CD4-positive, alpha-beta memory T cell (primary cell): ENCODE data around the gene SPOCK3. TPM values are rescaled to one million over a fixed set of nuclear protein-coding genes. Genes with fewer than 3 reads are reported as not detected.
"Not testable (repeated sequence)": the region's sequence is repeated elsewhere in the genome, so short reads cannot be mapped to it uniquely, and the experiment has no call there.

Experiments
- CTCF ChIA-PET: fragments of 350-600 bp; sonication (Branson Sonifier 250); formaldehyde crosslinking; loops from one replicate; lab custom pipeline; 2021; ENCODE audit warnings: inconsistent platforms; ENCODE audit not compliant: partially characterized antibody; lab: Charles Lee
- POLR2A ChIA-PET: fragments of 350-600 bp; sonication (Branson Sonifier 250); formaldehyde crosslinking; loops from one replicate; lab custom pipeline; 2021; ENCODE audit not compliant: partially characterized antibody; lab: Charles Lee
- DNase-seq, 5 donors: peaks; one replicate each; pipeline versions ENCODE4 v3.0.0 to v3.0.0-alpha.2; 2020 to 2022; ENCODE audit warnings: mixed read lengths in 1 of 5
- H3K27ac ChIP-seq: one replicate; pipeline ENCODE4 v1.7.0; 2013; ENCODE audit warnings: low read depth, low read length
- H3K27me3 ChIP-seq: 2 replicates; pipeline ENCODE4 v1.7.0; 2013; ENCODE audit warnings: mild to moderate bottlenecking, low read length, moderate library complexity; ENCODE audit not compliant: insufficient read depth
- H3K36me3 ChIP-seq: 2 replicates; pipeline ENCODE4 v1.7.0; 2013; ENCODE audit warnings: mild to moderate bottlenecking, low read length, moderate library complexity; ENCODE audit not compliant: insufficient read depth
- H3K4me1 ChIP-seq: 2 replicates; pipeline ENCODE4 v1.7.0; 2013; ENCODE audit warnings: mild to moderate bottlenecking, low read length, moderate library complexity; ENCODE audit not compliant: insufficient read depth
- H3K4me3 ChIP-seq, 2 donors: one replicate each; pipeline ENCODE4 v1.7.0; 2013; ENCODE audit warnings: low read length in 2 of 2, mild to moderate bottlenecking in 1 of 2
- H3K9me3 ChIP-seq, 2 donors: one replicate each; pipeline ENCODE4 v1.7.0; 2013; ENCODE audit warnings: low read length in 2 of 2, control low read depth in 1 of 2; ENCODE audit not compliant: control insufficient read depth in 1 of 2
- H3K27ac Mint-ChIP-seq, 7 donors: one replicate each; pipeline ENCODE4 v1.8.0; 2020 to 2021; ENCODE audit warnings: mixed read lengths in 7 of 7, mild to moderate bottlenecking in 6 of 7, inconsistent platforms in 3 of 7, moderate library complexity in 3 of 7
- H3K27me3 Mint-ChIP-seq, 2 donors: one replicate each; pipeline ENCODE4 v1.8.0; 2020 to 2021; ENCODE audit warnings: mixed read lengths in 2 of 2
- H3K36me3 Mint-ChIP-seq, 2 donors: one replicate each; pipeline ENCODE4 v1.8.0; 2020 to 2021; ENCODE audit warnings: mixed read lengths in 2 of 2, inconsistent platforms in 1 of 2, mild to moderate bottlenecking in 1 of 2
- H3K4me1 Mint-ChIP-seq, 4 donors: one replicate each; pipeline ENCODE4 v1.8.0; 2020 to 2021; ENCODE audit warnings: mixed read lengths in 4 of 4, mild to moderate bottlenecking in 1 of 4
- H3K4me3 Mint-ChIP-seq, 8 donors: one replicate each; pipeline ENCODE4 v1.8.0; 2020 to 2021; ENCODE audit warnings: mixed read lengths in 8 of 8, mild to moderate bottlenecking in 7 of 8, moderate library complexity in 6 of 8, inconsistent platforms in 3 of 8
- H3K9me3 Mint-ChIP-seq, 8 donors: one replicate each; pipeline ENCODE4 v1.8.0; 2020 to 2021; ENCODE audit warnings: mixed read lengths in 8 of 8, mild to moderate bottlenecking in 5 of 8, inconsistent platforms in 3 of 8, moderate library complexity in 1 of 8
- intact Hi-C: fragments of 100-400 bp; cut with micrococcal nuclease; formaldehyde crosslinking; loops from one replicate; pipeline ENCODE4 v1.15.1; 2023
- polyA plus RNA-seq, 2 donors: library from polyadenylated mRNA; unstranded; fragments of 300-500 nt; fragmentation: Illumina TruSeq; gene quantifications; one replicate each; pipeline ENCODE4 v1.2.3, GENCODE V29; 2021
- total RNA-seq, 2 experiments: library from RNA; stranded (reverse); gene quantifications; one replicate each; pipeline ENCODE4 v1.2.3, GENCODE V29; 2021

The SPOCK3 gene
- not detected for total RNA-seq
- not detected for polyA plus RNA-seq

- Mint-ChIP-seq H3K4me1 (peaks cover 0 to 4% (median under 1%) of the 10 kb centered on the region in 4 donors), H3K27me3 (peaks cover 0 to 10% of the 10 kb centered on the region in 2 donors), H3K4me3 (peak within 1 kb of the TSS in 1 of 8 donors; percentile 41), H3K9me3 (peaks cover 0 to 16% (median 2%) of the 10 kb centered on the region in 8 donors), H3K27ac (no peak within 1 kb of the TSS), H3K36me3 (no peaks in the 10 kb centered on the region)
- Histone ChIP-seq H3K27ac (no peak within 1 kb of the TSS), H3K36me3 (no peaks in the 10 kb centered on the region), H3K4me1 (no peaks in the 10 kb centered on the region), H3K4me3 (no peak within 1 kb of the TSS), H3K9me3 (no peaks in the 10 kb centered on the region), H3K27me3 (no peaks in the 10 kb centered on the region)
- POLR2A ChIA-PET: no interaction called here
- no peak for DNase-seq
- intact Hi-C loops: no loop called here
- CTCF ChIA-PET: no interaction called here
Measured at GRCh38 chr4:167234316-167234881, at the start of gene SPOCK3. Gene SPOCK3 (minus strand): TSS chr4:167234494.

- Mint-ChIP-seq H3K36me3 (no peaks in the 10 kb centered on the region), H3K27me3 (no peaks in the 10 kb centered on the region), H3K4me1 (no peaks in the 10 kb centered on the region), H3K27ac (no peak overlapping the region), H3K4me3 (no peak overlapping the region), H3K9me3 (peaks cover 5 to 22% (median 9%) of the 10 kb centered on the region in 8 donors)
- Histone ChIP-seq H3K27ac (no peak overlapping the region), H3K27me3 (no peaks in the 10 kb centered on the region), H3K4me3 (no peak overlapping the region), H3K4me1 (no peaks in the 10 kb centered on the region), H3K9me3 (no peaks in the 10 kb centered on the region), H3K36me3 (no peaks in the 10 kb centered on the region)
- intact Hi-C loops: no loop called here
- DNase-seq: no peak
- ChIA-PET CTCF (no interaction called here), POLR2A (no interaction called here)
Measured at GRCh38 chr4:167282171-167282864, 48.0 kb upstream of the SPOCK3 start.

GRCh38 chr4:167281545-167281944 lies 47.3 kb upstream of the SPOCK3 start:
- peaks cover 3 to 20% (median 7%) of the 10 kb centered on the region in 8 donors for H3K9me3 Mint-ChIP-seq
- H3K27ac Mint-ChIP-seq, H3K4me1 Mint-ChIP-seq, H3K27ac ChIP-seq, H3K27me3 ChIP-seq, H3K27me3 Mint-ChIP-seq, CTCF ChIA-PET, H3K36me3 Mint-ChIP-seq, H3K9me3 ChIP-seq, H3K4me3 Mint-ChIP-seq, H3K4me3 ChIP-seq, POLR2A ChIA-PET, H3K4me1 ChIP-seq, intact Hi-C loops, H3K36me3 ChIP-seq, DNase-seq: not testable (repeated sequence)

- H3K36me3 ChIP-seq: no peaks in the 10 kb centered on the region
- Mint-ChIP-seq H3K27me3 (no peaks in the 10 kb centered on the region), H3K4me1 (no peaks in the 10 kb centered on the region), H3K27ac (no peak overlapping the region), H3K4me3 (no peak overlapping the region), H3K9me3 (peaks cover 0 to 18% (median 3%) of the 10 kb centered on the region in 8 donors), H3K36me3 (no peaks in the 10 kb centered on the region)
- intact Hi-C loops: no loop called here
- ChIA-PET POLR2A (no interaction called here), CTCF (no interaction called here)
- no peaks in the 10 kb centered on the region for H3K9me3 ChIP-seq
- H3K4me1 ChIP-seq: no peaks in the 10 kb centered on the region
- H3K27ac ChIP-seq: no peak overlapping the region
- H3K4me3 ChIP-seq: no peak overlapping the region
- no peaks in the 10 kb centered on the region for H3K27me3 ChIP-seq
- no peak for DNase-seq
Measured at GRCh38 chr4:167274351-167274750, 40.1 kb upstream of the SPOCK3 start.

GRCh38 chr4:167265231-167265630 lies 30.9 kb upstream of the SPOCK3 start:
- H3K27ac Mint-ChIP-seq: no peak overlapping the region
- intact Hi-C loops: no loop called here

GRCh38 chr4:167248271-167248670 lies 14.0 kb upstream of the SPOCK3 start:
- no peaks in the 10 kb centered on the region for H3K36me3 ChIP-seq
- H3K4me1 ChIP-seq: no peaks in the 10 kb centered on the region
- Mint-ChIP-seq H3K4me3 (no peak overlapping the region), H3K9me3 (peaks cover 0 to 14% (median 8%) of the 10 kb centered on the region in 8 donors), H3K27me3 (no peaks in the 10 kb centered on the region), H3K36me3 (peaks cover 0 to 3% of the 10 kb centered on the region in 2 donors), H3K4me1 (no peaks in the 10 kb centered on the region), H3K27ac (no peak overlapping the region)
- H3K27ac ChIP-seq: no peak overlapping the region
- DNase-seq: no peak
- intact Hi-C loops: no loop called here
- no peak overlapping the region for H3K4me3 ChIP-seq
- no peaks in the 10 kb centered on the region for H3K9me3 ChIP-seq
- ChIA-PET CTCF (no interaction called here), POLR2A (no interaction called here)
- no peaks in the 10 kb centered on the region for H3K27me3 ChIP-seq

More at GRCh38 chr4:167265231-167265630, 30.9 kb upstream of the SPOCK3 start:
- H3K27ac ChIP-seq: no peak overlapping the region
- Mint-ChIP-seq H3K4me3 (no peak overlapping the region), H3K36me3 (no peaks in the 10 kb centered on the region), H3K27me3 (no peaks in the 10 kb centered on the region), H3K4me1 (no peaks in the 10 kb centered on the region), H3K9me3 (peaks cover 2 to 16% (median 6%) of the 10 kb centered on the region in 8 donors)
- H3K4me1 ChIP-seq: no peaks in the 10 kb centered on the region
- no peaks in the 10 kb centered on the region for H3K9me3 ChIP-seq
- no peak overlapping the region for H3K4me3 ChIP-seq
- no peaks in the 10 kb centered on the region for H3K36me3 ChIP-seq
- DNase-seq: no peak
- H3K27me3 ChIP-seq: no peaks in the 10 kb centered on the region
- ChIA-PET POLR2A (no interaction called here), CTCF (no interaction called here)

GRCh38 chr4:167239627-167240026 lies 5.3 kb upstream of the SPOCK3 start:
- CTCF ChIA-PET: no interaction called here
- peaks cover 0 to 15% (median 6%) of the 10 kb centered on the region in 8 donors for H3K9me3 Mint-ChIP-seq
- H3K4me3 Mint-ChIP-seq: no peak overlapping the region
- H3K4me1 ChIP-seq: no peaks in the 10 kb centered on the region
- DNase-seq: no peak
- POLR2A ChIA-PET: no interaction called here
- no peaks in the 10 kb centered on the region for H3K27me3 ChIP-seq
- no peak overlapping the region for H3K27ac ChIP-seq
- peaks cover 0 to 2% (median 0%) of the 10 kb centered on the region in 4 donors for H3K4me1 Mint-ChIP-seq
- intact Hi-C loops: no loop called here
- H3K27me3 Mint-ChIP-seq: peaks cover 0 to 5% of the 10 kb centered on the region in 2 donors
- no peak overlapping the region for H3K4me3 ChIP-seq
- H3K36me3 ChIP-seq: no peaks in the 10 kb centered on the region
- H3K36me3 Mint-ChIP-seq: no peaks in the 10 kb centered on the region
- H3K9me3 ChIP-seq: no peaks in the 10 kb centered on the region
- no peak overlapping the region for H3K27ac Mint-ChIP-seq
